ENCODE data around the gene CCDC192.

DNA sequence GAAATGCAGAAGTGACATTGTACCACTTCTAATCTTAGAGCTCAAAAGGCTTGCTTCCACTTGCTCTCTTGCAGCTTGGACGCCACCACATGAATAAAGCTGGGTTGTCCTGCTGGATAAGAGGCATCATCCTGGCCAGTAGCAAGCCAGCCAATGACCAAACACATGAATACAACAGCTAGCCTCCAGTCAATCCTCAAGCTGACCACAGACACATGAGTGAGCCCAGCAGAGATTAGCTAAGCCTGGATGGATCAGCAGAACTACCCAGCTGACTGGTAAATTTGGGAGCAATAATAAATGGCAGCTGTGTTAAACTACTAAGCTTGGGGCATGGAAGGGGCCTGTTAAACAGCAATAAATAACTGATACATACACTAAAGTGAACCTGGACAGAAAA, 259.3 kb downstream of the CCDC192 start:
- TF ChIP-seq, protein P1, sequence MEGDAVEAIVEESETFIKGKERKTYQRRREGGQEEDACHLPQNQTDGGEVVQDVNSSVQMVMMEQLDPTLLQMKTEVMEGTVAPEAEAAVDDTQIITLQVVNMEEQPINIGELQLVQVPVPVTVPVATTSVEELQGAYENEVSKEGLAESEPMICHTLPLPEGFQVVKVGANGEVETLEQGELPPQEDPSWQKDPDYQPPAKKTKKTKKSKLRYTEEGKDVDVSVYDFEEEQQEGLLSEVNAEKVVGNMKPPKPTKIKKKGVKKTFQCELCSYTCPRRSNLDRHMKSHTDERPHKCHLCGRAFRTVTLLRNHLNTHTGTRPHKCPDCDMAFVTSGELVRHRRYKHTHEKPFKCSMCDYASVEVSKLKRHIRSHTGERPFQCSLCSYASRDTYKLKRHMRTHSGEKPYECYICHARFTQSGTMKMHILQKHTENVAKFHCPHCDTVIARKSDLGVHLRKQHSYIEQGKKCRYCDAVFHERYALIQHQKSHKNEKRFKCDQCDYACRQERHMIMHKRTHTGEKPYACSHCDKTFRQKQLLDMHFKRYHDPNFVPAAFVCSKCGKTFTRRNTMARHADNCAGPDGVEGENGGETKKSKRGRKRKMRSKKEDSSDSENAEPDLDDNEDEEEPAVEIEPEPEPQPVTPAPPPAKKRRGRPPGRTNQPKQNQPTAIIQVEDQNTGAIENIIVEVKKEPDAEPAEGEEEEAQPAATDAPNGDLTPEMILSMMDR (IDR thresholded peaks at IDR 0.05), result no peak
- TF ChIP-seq, protein P2, sequence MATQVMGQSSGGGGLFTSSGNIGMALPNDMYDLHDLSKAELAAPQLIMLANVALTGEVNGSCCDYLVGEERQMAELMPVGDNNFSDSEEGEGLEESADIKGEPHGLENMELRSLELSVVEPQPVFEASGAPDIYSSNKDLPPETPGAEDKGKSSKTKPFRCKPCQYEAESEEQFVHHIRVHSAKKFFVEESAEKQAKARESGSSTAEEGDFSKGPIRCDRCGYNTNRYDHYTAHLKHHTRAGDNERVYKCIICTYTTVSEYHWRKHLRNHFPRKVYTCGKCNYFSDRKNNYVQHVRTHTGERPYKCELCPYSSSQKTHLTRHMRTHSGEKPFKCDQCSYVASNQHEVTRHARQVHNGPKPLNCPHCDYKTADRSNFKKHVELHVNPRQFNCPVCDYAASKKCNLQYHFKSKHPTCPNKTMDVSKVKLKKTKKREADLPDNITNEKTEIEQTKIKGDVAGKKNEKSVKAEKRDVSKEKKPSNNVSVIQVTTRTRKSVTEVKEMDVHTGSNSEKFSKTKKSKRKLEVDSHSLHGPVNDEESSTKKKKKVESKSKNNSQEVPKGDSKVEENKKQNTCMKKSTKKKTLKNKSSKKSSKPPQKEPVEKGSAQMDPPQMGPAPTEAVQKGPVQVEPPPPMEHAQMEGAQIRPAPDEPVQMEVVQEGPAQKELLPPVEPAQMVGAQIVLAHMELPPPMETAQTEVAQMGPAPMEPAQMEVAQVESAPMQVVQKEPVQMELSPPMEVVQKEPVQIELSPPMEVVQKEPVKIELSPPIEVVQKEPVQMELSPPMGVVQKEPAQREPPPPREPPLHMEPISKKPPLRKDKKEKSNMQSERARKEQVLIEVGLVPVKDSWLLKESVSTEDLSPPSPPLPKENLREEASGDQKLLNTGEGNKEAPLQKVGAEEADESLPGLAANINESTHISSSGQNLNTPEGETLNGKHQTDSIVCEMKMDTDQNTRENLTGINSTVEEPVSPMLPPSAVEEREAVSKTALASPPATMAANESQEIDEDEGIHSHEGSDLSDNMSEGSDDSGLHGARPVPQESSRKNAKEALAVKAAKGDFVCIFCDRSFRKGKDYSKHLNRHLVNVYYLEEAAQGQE (IDR thresholded peaks at IDR 0.05), result no peak
- no peak for TF ChIP-seq HOXB5 (CRISPR knock-in tag; IDR thresholded peaks at IDR 0.05)
- TF ChIP-seq BHLHE40 (IDR thresholded peaks at IDR 0.05; ENCODE audit: low read depth, low read length), result no peak
- no peak for TF ChIP-seq ZSCAN20 (CRISPR knock-in tag; IDR thresholded peaks at IDR 0.05)
- no peak for TF ChIP-seq RAD21 (conservative IDR thresholded peaks at IDR 0.05 in 1 of 2, IDR thresholded peaks at IDR 0.05 in 1 of 2)
- TF ChIP-seq ZFP36 (IDR thresholded peaks at IDR 0.05; ENCODE audit: borderline replicate concordance, partially characterized antibody), result no peak
- TF ChIP-seq JUN (IDR thresholded peaks at IDR 0.05), result no peak
- no peak for TF ChIP-seq CBX8 (IDR thresholded peaks at IDR 0.05)
- no peak for TF ChIP-seq POLR2A (IDR thresholded peaks at IDR 0.05; ENCODE audit: low read length)
